Colonic mucosa (tissue), 4 donors: ENCODE data around the gene USP22. TPM values are rescaled to one million over a fixed set of nuclear protein-coding genes. Genes with fewer than 3 reads are reported as not detected.

Experiments used
- DNase-seq: peaks from one replicate; pipeline ENCODE4 v3.0.0-alpha.2; 2020
- H3K27ac ChIP-seq: fragments of 200-600 bp; one replicate; pipeline ENCODE4 v1.8.0; 2021
- H3K27me3 ChIP-seq: fragments of 200-600 bp; one replicate; pipeline ENCODE4 v1.8.0; 2021
- H3K36me3 ChIP-seq: fragments of 200-600 bp; one replicate; pipeline ENCODE4 v1.8.0; 2021
- H3K4me1 ChIP-seq: fragments of 200-600 bp; one replicate; pipeline ENCODE4 v1.8.0; 2021; ENCODE audit warnings: mild to moderate bottlenecking
- H3K4me3 ChIP-seq: fragments of 200-600 bp; one replicate; pipeline ENCODE4 v1.8.0; 2021
- H3K9ac ChIP-seq, 2 donors: one replicate each; pipeline ENCODE4 v1.7.0; 2013; ENCODE audit warnings: control low read depth in 2 of 2, low read depth in 2 of 2, low read length in 2 of 2
- H3K9me3 ChIP-seq: fragments of 200-600 bp; one replicate; pipeline ENCODE4 v1.8.0; 2021
- intact Hi-C: fragments of 100-400 bp; cut with DNase I; formaldehyde crosslinking; loops from one replicate; pipeline ENCODE4 v1.14.1; 2022
- total RNA-seq, 2 donors: library from RNA; stranded (reverse); fragmentation: NEBNext Ultra II Directional in 1 of 2; extraction: Animal tissue kit (Norgen Biotek cat#: 25700) in 1 of 2; gene quantifications; one replicate each; pipeline ENCODE4 v1.2.1, GENCODE V29; 2021
- TF ChIP-seq, protein P1 (sequence below): fragments of 200-600 bp; IDR thresholded peaks from one replicate; pipeline ENCODE4 v1.8.0; 2022; ENCODE audit warnings: antibody characterized with exemption, mild to moderate bottlenecking
- donor health status: healthy.
- donor health status: DM: no; HTN: no; CAD: no.
- donor health status: DM: no; HTN: no; CAD: no.

USP22 gene
- total RNA-seq, 2 donors from 2014 or later: 174 to 190 TPM

DNA sequence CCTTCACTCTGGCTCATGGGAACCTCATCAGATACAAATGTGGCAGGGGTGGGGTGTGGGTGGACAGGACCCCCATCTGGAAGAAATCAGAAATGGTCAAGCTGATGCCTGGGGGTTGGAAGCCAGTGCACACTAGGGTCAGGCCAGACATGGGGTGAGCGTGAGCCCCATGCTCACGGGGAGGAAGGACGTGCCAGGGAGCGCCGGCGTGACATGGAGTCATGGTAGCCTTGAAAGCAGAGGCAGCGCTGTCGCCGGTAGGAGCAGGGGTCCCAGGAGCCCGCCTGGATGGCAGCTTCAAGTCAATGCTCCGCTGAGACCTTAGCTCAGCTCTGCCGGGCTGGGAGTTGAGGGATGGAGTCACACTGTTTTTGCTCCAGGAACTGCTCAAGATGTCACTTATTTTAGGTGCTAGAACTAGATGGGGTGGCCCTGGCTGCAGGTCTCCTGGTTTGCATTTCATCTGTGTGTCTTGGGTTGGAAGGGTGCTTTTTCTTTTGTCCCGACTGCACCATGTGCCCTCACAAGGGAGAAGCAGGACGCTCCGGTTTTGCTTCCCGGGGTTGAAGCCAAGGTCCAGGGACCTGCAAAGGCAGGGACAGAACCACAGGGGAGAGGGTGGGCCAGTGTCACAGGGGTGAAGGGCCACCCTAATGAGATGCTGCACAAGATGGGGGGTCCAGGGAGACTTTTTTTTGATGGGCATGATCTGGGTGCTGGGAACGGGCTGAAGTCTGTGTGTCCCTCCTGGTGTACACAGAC lies 51.4 kb downstream of the USP22 start:
- no peaks in the 10 kb centered on the region for H3K9me3 ChIP-seq
- H3K4me3 ChIP-seq: no peak overlapping the region
- H3K27me3 ChIP-seq: no peaks in the 10 kb centered on the region
- no peak overlapping the region for H3K27ac ChIP-seq
- no peak for DNase-seq
- TF ChIP-seq, protein P1, sequence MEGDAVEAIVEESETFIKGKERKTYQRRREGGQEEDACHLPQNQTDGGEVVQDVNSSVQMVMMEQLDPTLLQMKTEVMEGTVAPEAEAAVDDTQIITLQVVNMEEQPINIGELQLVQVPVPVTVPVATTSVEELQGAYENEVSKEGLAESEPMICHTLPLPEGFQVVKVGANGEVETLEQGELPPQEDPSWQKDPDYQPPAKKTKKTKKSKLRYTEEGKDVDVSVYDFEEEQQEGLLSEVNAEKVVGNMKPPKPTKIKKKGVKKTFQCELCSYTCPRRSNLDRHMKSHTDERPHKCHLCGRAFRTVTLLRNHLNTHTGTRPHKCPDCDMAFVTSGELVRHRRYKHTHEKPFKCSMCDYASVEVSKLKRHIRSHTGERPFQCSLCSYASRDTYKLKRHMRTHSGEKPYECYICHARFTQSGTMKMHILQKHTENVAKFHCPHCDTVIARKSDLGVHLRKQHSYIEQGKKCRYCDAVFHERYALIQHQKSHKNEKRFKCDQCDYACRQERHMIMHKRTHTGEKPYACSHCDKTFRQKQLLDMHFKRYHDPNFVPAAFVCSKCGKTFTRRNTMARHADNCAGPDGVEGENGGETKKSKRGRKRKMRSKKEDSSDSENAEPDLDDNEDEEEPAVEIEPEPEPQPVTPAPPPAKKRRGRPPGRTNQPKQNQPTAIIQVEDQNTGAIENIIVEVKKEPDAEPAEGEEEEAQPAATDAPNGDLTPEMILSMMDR: no peak
- H3K4me1 ChIP-seq: no peaks in the 10 kb centered on the region
- intact Hi-C loops: loop anchor here (5.0 to 10.0 kb wide), 2 partner anchors 49 to 187 kb away; no protein-coding TSS in a partner anchor
- no peak overlapping the region for H3K9ac ChIP-seq
- H3K36me3 ChIP-seq: no peaks in the 10 kb centered on the region

DNA sequence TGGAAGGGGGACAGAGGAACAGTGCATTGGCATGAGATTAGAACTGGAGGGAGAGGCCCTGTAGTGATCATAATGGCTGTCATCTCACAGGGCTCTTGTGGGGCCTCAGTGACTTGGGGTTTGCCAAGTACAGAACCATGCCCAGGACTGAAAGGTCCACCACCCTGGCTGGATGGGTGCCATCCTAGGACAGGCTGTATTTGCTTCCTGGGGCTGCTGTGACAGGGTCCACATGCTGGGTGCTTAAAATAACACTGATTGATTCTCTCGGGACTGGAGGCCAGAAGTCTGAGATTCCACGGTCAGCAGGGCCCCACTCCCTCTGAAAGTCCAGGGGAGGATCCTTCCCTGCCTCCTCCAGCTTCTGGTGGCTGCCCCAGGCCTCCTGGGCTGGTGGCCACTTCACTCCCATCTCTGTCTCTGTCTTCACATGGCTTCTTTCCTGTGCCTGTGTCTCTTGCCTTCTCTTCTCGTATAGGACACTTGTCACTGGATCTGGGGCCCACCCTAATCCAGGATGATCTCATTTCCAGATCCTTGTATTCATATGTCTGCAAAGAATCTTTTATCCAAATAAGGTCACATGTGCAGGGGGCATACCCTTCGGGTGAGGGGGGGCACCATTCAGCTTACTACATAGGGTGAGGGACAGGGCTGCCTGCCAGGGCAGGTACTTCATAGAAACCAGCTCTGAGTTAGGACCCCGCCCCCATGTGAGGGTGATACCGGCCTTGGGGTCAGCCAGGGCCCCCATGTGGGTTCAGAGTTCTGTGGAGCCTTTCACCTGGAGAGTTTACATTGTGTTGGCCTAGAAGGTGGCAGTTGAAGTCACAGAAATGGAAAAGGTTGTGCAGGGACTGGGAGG lies 52.6 kb downstream of the USP22 start:
- no peaks in the 10 kb centered on the region for H3K36me3 ChIP-seq
- H3K9me3 ChIP-seq: no peaks in the 10 kb centered on the region
- no peak overlapping the region for H3K4me3 ChIP-seq
- no peak for DNase-seq
- no peaks in the 10 kb centered on the region for H3K4me1 ChIP-seq
- no peaks in the 10 kb centered on the region for H3K27me3 ChIP-seq
- no peak overlapping the region for H3K9ac ChIP-seq
- TF ChIP-seq, protein P1: no peak
- H3K27ac ChIP-seq: no peak overlapping the region
- intact Hi-C loops: loop anchor here (5.0 to 10.0 kb wide), 2 partner anchors 48 to 185 kb away; no protein-coding TSS in a partner anchor

DNA sequence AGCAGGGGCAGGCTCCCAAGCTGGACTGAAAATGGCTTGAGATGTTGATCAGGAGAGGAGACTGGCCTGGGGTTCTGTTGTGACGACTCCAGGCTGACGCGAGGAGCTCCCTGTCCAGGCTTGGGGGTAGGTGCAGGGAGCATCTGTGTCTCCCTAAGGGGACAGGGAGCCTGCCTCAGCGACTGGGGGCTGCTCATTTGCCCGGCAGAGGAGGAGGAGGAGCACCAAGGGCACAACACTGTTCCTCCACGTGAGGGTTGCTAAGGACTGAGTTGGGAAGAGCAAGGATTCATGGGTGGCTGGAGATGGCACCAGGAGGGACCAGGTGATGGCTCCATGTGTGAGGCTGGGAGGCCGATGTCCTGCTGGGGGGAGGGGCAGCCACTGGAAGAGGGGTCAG lies 53.3 kb downstream of the USP22 start:
- Histone ChIP-seq H3K36me3 (no peaks in the 10 kb centered on the region), H3K4me1 (no peaks in the 10 kb centered on the region), H3K27ac (no peak overlapping the region), H3K9me3 (no peaks in the 10 kb centered on the region), H3K9ac (no peak overlapping the region), H3K4me3 (no peak overlapping the region), H3K27me3 (no peaks in the 10 kb centered on the region)
- no peak for DNase-seq
- TF ChIP-seq, protein P1: no peak
- intact Hi-C loops: no loop called here

DNA sequence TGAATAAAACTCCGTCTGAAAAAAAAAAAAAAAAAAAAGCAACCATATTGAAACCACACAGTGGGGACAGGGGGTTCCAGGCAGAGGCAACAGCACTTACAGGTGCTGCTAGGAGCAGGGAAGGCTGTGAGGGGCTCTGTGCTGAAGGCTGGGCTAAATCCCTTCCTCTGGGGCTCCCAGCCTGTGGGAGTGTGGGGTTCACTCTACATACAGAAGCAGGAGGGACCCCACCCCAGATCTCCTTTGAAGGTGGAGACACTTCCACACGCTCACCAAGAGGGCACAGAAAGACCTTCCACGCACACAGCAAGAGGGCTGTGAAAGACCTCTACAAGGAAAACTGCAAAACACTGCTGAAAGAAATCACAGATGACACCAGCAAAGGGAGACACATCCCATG lies 53.9 kb downstream of the USP22 start:
- intact Hi-C loops: no loop called here
- no peak for DNase-seq
- TF ChIP-seq, protein P1: no peak

DNA sequence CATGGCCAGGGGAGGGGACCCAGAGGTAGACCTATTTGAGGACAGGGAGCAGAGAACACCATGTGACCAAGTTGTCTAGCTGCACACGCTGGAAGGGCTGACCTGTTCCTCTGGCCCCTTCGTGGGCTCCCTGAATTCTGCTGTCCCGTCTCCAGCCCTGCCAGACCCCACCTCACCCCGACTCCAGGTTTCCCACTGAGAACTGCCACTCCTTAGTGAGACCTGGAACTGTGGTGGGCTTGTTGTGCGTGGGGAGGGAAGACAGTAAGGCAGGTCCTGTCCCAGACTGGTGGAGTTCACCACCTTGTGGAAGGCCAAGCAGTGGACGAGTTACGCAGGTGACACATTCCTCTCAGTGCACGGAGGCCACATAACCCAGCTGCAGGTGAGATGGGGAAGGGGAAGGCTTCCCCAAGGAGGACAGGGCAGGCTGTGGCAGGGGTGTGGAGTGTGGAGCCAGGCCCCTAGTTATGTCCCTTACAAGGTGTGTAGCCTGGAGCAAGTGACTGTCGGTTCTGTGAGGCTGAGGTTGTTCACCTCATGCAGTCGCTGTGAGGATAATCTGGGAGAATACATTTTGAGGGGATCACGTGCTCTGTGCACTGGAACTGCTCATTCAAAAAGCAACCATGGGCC lies 54.7 kb downstream of the USP22 start:
- TF ChIP-seq, protein P1: no peak
- intact Hi-C loops: no loop called here
- Histone ChIP-seq H3K4me3 (no peak overlapping the region), H3K27ac (no peak overlapping the region), H3K27me3 (no peaks in the 10 kb centered on the region), H3K9me3 (no peaks in the 10 kb centered on the region), H3K9ac (no peak overlapping the region), H3K36me3 (no peaks in the 10 kb centered on the region), H3K4me1 (no peaks in the 10 kb centered on the region)
- DNase-seq: no peak

More for the DNA sequence above, 53.9 kb downstream of the USP22 start:
- Histone ChIP-seq H3K9ac (no peak overlapping the region), H3K27me3 (no peaks in the 10 kb centered on the region), H3K36me3 (no peaks in the 10 kb centered on the region), H3K4me1 (no peaks in the 10 kb centered on the region), H3K27ac (no peak overlapping the region), H3K4me3 (no peak overlapping the region), H3K9me3 (no peaks in the 10 kb centered on the region)
